NT2/D1 (cell line): Measurements from ENCODE around the gene TIAM2.

Source experiments
- SUZ12 ChIP-seq: IDR thresholded peaks from 2 replicates; pipeline ENCODE4 v1.6.1; 2011; ENCODE audit not compliant: insufficient read length, insufficient read depth; ENCODE audit errors: extremely low read depth
- YY1 ChIP-seq: IDR thresholded peaks from 2 replicates; pipeline ENCODE4 v1.6.1; 2011; ENCODE audit not compliant: insufficient read length, insufficient read depth

GRCh38 chr6:155207223-155207622, 212.1 kb downstream of the TIAM2 start:
- TF ChIP-seq YY1 (no peak), SUZ12 (no peak)
